ENCODE measurements around the gene SVIL. TPM values are rescaled to one million over a fixed set of nuclear protein-coding genes. Genes with fewer than 3 reads are reported as not detected.
A peak's percentile ranks its signal among the peaks of the same experiment; 100 is the strongest.

SVIL gene
- total and polyA plus RNA-seq, 2 of the 13 experiments (the other 11 are each of a cell fraction or from before 2014, with no cell fraction given) = 3.9 to 12.1 TPM

DNA sequence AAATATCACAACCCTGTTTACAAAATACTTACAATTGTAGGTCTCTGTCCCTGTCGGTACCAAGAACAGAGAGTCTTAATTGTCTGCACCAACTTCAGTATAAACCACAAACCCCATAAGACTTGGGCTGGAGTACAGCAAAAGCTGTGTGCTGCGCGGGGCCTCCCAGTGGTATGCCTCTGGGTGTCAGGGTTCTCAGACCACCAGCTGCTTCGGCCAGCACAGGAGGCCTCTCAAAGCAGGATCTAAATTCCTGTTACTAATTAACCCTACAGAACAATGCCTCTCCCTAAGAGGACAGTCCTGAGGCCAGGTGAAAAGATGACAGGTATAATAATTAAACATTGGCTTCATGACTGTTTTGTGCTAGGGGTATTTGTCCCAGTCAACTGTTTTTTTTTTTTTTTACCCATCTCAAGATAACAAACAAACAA is 957 bp upstream of the SVIL start (continued):
- TF ChIP-seq, protein P1, sequence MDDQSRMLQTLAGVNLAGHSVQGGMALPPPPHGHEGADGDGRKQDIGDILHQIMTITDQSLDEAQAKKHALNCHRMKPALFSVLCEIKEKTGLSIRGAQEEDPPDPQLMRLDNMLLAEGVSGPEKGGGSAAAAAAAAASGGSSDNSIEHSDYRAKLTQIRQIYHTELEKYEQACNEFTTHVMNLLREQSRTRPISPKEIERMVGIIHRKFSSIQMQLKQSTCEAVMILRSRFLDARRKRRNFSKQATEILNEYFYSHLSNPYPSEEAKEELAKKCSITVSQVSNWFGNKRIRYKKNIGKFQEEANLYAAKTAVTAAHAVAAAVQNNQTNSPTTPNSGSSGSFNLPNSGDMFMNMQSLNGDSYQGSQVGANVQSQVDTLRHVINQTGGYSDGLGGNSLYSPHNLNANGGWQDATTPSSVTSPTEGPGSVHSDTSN (CRISPR knock-in tag; IDR thresholded peaks at IDR 0.05; ENCODE audit: borderline replicate concordance) = no peak
- TF ChIP-seq MXI1 (IDR thresholded peaks at IDR 0.05; ENCODE audit: borderline replicate concordance, low read depth, low read length) = no peak
- no peak for TF ChIP-seq MED13 (CRISPR knock-in tag; IDR thresholded peaks at IDR 0.05)
- no peak for TF ChIP-seq HCFC1 (IDR thresholded peaks at IDR 0.05; ENCODE audit: low read depth, low read length)
- TF ChIP-seq GABPA (IDR thresholded peaks at IDR 0.05; ENCODE audit: low read depth, low read length) = no peak
- TF ChIP-seq GABPA (CRISPR knock-in tag; IDR thresholded peaks at IDR 0.05; ENCODE audit: low read depth) = no peak
- no peak for TF ChIP-seq POLR2AphosphoS2 (IDR thresholded peaks at IDR 0.05; ENCODE audit: low read depth, low read length)
- no peak for TF ChIP-seq ZNF251 (CRISPR knock-in tag; IDR thresholded peaks at IDR 0.05)
- TF ChIP-seq FOXM1 (CRISPR knock-in tag; IDR thresholded peaks at IDR 0.05) = no peak
- no peak for TF ChIP-seq ZFP90 (CRISPR knock-in tag; IDR thresholded peaks at IDR 0.05; ENCODE audit: borderline replicate concordance)
- TF ChIP-seq ZNF674 (CRISPR knock-in tag; IDR thresholded peaks at IDR 0.05; ENCODE audit: low read depth) = no peak
- TF ChIP-seq ELF1 (CRISPR knock-in tag; IDR thresholded peaks at IDR 0.05) = no peak
- TF ChIP-seq SRY (CRISPR knock-in tag; IDR thresholded peaks at IDR 0.05) = no peak
- TF ChIP-seq FOXK1 (CRISPR knock-in tag; IDR thresholded peaks at IDR 0.05; ENCODE audit: borderline replicate concordance, low read depth) = no peak
- TF ChIP-seq TEAD3 (CRISPR knock-in tag; optimal IDR thresholded peaks at IDR 0.05; ENCODE audit: borderline replicate concordance) = peak; percentile 91
- peak; percentile 40; the same call in 1 of the 2 replicates for TF ChIP-seq HNF4A (CRISPR knock-in tag; IDR thresholded peaks at IDR 0.05)
- TF ChIP-seq, protein P2, sequence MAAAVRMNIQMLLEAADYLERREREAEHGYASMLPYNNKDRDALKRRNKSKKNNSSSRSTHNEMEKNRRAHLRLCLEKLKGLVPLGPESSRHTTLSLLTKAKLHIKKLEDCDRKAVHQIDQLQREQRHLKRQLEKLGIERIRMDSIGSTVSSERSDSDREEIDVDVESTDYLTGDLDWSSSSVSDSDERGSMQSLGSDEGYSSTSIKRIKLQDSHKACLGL (CRISPR knock-in tag; IDR thresholded peaks at IDR 0.05) = no peak
- TF ChIP-seq TCF12 (IDR thresholded peaks at IDR 0.05) = no peak
- no peak for TF ChIP-seq TCF12 (CRISPR knock-in tag; IDR thresholded peaks at IDR 0.05)
- TF ChIP-seq ZNF546 (CRISPR knock-in tag; conservative IDR thresholded peaks at IDR 0.05) = no peak
- no peak for TF ChIP-seq ZNF607 (CRISPR knock-in tag; IDR thresholded peaks at IDR 0.05; ENCODE audit: borderline replicate concordance)
- TF ChIP-seq EHMT2 (IDR thresholded peaks at IDR 0.05; ENCODE audit: borderline replicate concordance, low read depth, low read length) = no peak
- no peak for TF ChIP-seq ZNF572 (CRISPR knock-in tag; IDR thresholded peaks at IDR 0.05)
- TF ChIP-seq PPARG (CRISPR knock-in tag; conservative IDR thresholded peaks at IDR 0.05) = no peak
- TF ChIP-seq ZFAT (CRISPR knock-in tag; conservative IDR thresholded peaks at IDR 0.05) = no peak
- TF ChIP-seq ZNF12 (CRISPR knock-in tag; IDR thresholded peaks at IDR 0.05) = no peak
- TF ChIP-seq, protein P3, sequence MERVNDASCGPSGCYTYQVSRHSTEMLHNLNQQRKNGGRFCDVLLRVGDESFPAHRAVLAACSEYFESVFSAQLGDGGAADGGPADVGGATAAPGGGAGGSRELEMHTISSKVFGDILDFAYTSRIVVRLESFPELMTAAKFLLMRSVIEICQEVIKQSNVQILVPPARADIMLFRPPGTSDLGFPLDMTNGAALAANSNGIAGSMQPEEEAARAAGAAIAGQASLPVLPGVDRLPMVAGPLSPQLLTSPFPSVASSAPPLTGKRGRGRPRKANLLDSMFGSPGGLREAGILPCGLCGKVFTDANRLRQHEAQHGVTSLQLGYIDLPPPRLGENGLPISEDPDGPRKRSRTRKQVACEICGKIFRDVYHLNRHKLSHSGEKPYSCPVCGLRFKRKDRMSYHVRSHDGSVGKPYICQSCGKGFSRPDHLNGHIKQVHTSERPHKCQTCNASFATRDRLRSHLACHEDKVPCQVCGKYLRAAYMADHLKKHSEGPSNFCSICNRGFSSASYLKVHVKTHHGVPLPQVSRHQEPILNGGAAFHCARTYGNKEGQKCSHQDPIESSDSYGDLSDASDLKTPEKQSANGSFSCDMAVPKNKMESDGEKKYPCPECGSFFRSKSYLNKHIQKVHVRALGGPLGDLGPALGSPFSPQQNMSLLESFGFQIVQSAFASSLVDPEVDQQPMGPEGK (CRISPR knock-in tag; IDR thresholded peaks at IDR 0.05) = no peak
- no peak for TF ChIP-seq ARNT2 (CRISPR knock-in tag; IDR thresholded peaks at IDR 0.05; ENCODE audit: low read depth)
- TF ChIP-seq ETV6 (CRISPR knock-in tag; conservative IDR thresholded peaks at IDR 0.05) = no peak
- TF ChIP-seq, protein P4, sequence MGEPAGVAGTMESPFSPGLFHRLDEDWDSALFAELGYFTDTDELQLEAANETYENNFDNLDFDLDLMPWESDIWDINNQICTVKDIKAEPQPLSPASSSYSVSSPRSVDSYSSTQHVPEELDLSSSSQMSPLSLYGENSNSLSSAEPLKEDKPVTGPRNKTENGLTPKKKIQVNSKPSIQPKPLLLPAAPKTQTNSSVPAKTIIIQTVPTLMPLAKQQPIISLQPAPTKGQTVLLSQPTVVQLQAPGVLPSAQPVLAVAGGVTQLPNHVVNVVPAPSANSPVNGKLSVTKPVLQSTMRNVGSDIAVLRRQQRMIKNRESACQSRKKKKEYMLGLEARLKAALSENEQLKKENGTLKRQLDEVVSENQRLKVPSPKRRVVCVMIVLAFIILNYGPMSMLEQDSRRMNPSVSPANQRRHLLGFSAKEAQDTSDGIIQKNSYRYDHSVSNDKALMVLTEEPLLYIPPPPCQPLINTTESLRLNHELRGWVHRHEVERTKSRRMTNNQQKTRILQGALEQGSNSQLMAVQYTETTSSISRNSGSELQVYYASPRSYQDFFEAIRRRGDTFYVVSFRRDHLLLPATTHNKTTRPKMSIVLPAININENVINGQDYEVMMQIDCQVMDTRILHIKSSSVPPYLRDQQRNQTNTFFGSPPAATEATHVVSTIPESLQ (CRISPR knock-in tag; conservative IDR thresholded peaks at IDR 0.05) = no peak
